Adrenal gland (tissue), 12 donors: Measurements from ENCODE around the gene SCAMP2. TPM values are rescaled to one million over a fixed set of nuclear protein-coding genes. Genes with fewer than 3 reads are reported as not detected.

ENCODE experiments used
- DNase-seq, 7 donors: peaks; one replicate each; pipeline ENCODE4 v3.0.0-alpha.2; 2019 to 2020
- H3K27ac ChIP-seq, 5 donors: fragments of 200-600 bp; sonication (generic) in 4 of 5; 1 replicate in 3 of 5; 2 replicates in 2 of 5; pipeline versions ENCODE4 v1.5.1 to v1.8.0; 2016 to 2020; ENCODE audit warnings: mild to moderate bottlenecking in 1 of 5
- H3K27me3 ChIP-seq: fragments of 200-600 bp; 2 replicates; pipeline ENCODE4 v1.8.0; 2021
- H3K36me3 ChIP-seq, 2 donors: fragments of 200-600 bp; replicated peaks in 1 of 2; 1 replicate in 1 of 2; 2 replicates in 1 of 2; pipeline versions ENCODE4 v1.5.1 to v1.8.0; 2018 to 2022
- H3K4me1 ChIP-seq, 2 donors: fragments of 200-600 bp; replicated peaks in 1 of 2; 1 replicate in 1 of 2; 2 replicates in 1 of 2; pipeline versions ENCODE4 v1.5.1 to v1.8.0; 2018 to 2021
- H3K4me3 ChIP-seq, 4 donors: fragments of 200-600 bp; sonication (generic) in 3 of 4; one replicate each; pipeline ENCODE4 v1.5.1; 2016 to 2018
- H3K9me3 ChIP-seq, 3 donors: fragments of 200-600 bp; sonication (generic) in 1 of 3; replicated peaks in 1 of 3; 1 replicate in 2 of 3; 2 replicates in 1 of 3; pipeline versions ENCODE4 v1.5.1 to v1.8.0; 2016 to 2021
- CTCF ChIP-seq, 6 experiments: fragments of 450-650 bp in 4 of 6; fragments of 200-600 bp in 2 of 6; sonication (generic) in 1 of 6; IDR thresholded peaks; 1 replicate in 5 of 6; 2 replicates in 1 of 6; pipeline versions ENCODE4 v1.5.1 to v1.8.0; 2016 to 2021; ENCODE audit warnings: antibody characterized with exemption in 6 of 6, mild to moderate bottlenecking in 2 of 6, moderate library complexity in 1 of 6
- POLR2A ChIP-seq, 2 donors: fragments of 450-650 bp; IDR thresholded peaks; one replicate each; pipeline ENCODE4 v1.6.1; 2017; ENCODE audit warnings: antibody characterized with exemption in 2 of 2, mild to moderate bottlenecking in 2 of 2, moderate library complexity in 1 of 2
- WGBS, 4 donors: extraction: QIAGEN DNeasy Blood & Tissue Kit in 2 of 4; methylation state at CpG; one replicate each; pipeline versions ENCODE4 v1.1.5 to v1.1.7; 2013 to 2017; 5-methylcytosine and 5-hydroxymethylcytosine counted together
- intact Hi-C, 2 donors: fragments of 100-400 bp; cut with DNase I; formaldehyde crosslinking; loops; one replicate each; pipeline versions ENCODE4 v1.14.1 to v1.15.0; 2022 to 2023
- polyA plus RNA-seq, 3 donors: library from polyadenylated mRNA; stranded (reverse); fragments of 200-250 nt in 2 of 3; fragments of 350-450 nt in 1 of 3; fragmentation: Illumina TruSeq in 1 of 3; extraction: RNeasy Lipid Tissue Mini Kit (QIAGEN cat#74804) in 1 of 3; gene quantifications; one replicate each; pipeline ENCODE4 v1.2.3, GENCODE V29; 2013 to 2014
- total RNA-seq, 9 donors: library from RNA; depleted of rRNA in 4 of 9; stranded (reverse); fragments of >200 nt in 4 of 9; fragments of 120-200 nt in 1 of 9; fragmentation: NEBNext Ultra II Directional in 1 of 9; extraction: Animal tissue kit (Norgen Biotek cat#: 25700) in 1 of 9; gene quantifications; one replicate each; pipeline versions ENCODE4 v1.1.0 to v1.2.4, GENCODE V29; 2013 to 2023
- donor health status: healthy with polysubstance abuse.
- donor health status: Bipolar disorder and iron deficiency.
- donor health status: DM: yes; HTN: yes; CAD: no.
- donor health status: DM: no; HTN: no; CAD: no.
- donor health status: DM: no; HTN: no; CAD: no.
- donor health status: DM: yes; HTN: yes; CAD: no.

Gene SCAMP2
- total and polyA plus RNA-seq, 12 donors, result 29.5 to 185 (median 98.7) TPM

GRCh38 chr15:74893627-74894026, 20.5 kb upstream of the SCAMP2 start:
- no peak overlapping the region for H3K27ac ChIP-seq
- H3K4me1 ChIP-seq, result peaks cover 29 to 33% of the 10 kb centered on the region in 2 donors
- DNase-seq, result no peak
- 86 to 93% (median 90%) methylated on average over 2 to 3 of the region's 3 CpGs for WGBS, 4 donors
- no peak for TF ChIP-seq POLR2A (IDR thresholded peaks at IDR 0.05)
- no peak overlapping the region for H3K4me3 ChIP-seq
- intact Hi-C loops, result loop anchor here in 1 of 2 donors (10.0 kb wide), 1 partner anchor 49 kb away; the partner anchor contains the start of gene ULK3
- peaks cover 0 to 38% of the 10 kb centered on the region in 2 donors for H3K36me3 ChIP-seq
- H3K27me3 ChIP-seq, result no peaks in the 10 kb centered on the region
- no peaks in the 10 kb centered on the region for H3K9me3 ChIP-seq

- DNase-seq, result no peak
- WGBS, 4 donors, result 88 to 100% (median 97%) methylated on average over 1 to 2 of the region's 2 CpGs
- peak overlapping the region in 1 of 5 donors; percentile 84 for H3K27ac ChIP-seq
- no peak overlapping the region for H3K4me3 ChIP-seq
- H3K27me3 ChIP-seq, result no peaks in the 10 kb centered on the region
- intact Hi-C loops, result loop anchor here in 1 of 2 donors (10.0 kb wide), 1 partner anchor 48 kb away; the partner anchor contains the start of gene ULK3
- no peak for TF ChIP-seq POLR2A (IDR thresholded peaks at IDR 0.05)
- no peak for TF ChIP-seq CTCF (IDR thresholded peaks at IDR 0.05)
- no peaks in the 10 kb centered on the region for H3K9me3 ChIP-seq
- H3K36me3 ChIP-seq, result peaks cover 0 to 37% of the 10 kb centered on the region in 2 donors
- H3K4me1 ChIP-seq, result peaks cover 29 to 34% of the 10 kb centered on the region in 2 donors
Observed at GRCh38 chr15:74892931-74893330, 19.8 kb upstream of the SCAMP2 start.

- intact Hi-C loops, result loop anchor here in 1 of 2 donors (10.0 kb wide), 1 partner anchor 48 kb away; the partner anchor contains the start of gene ULK3
- Histone ChIP-seq H3K36me3 (peaks cover 0 to 33% of the 10 kb centered on the region in 2 donors), H3K27me3 (no peaks in the 10 kb centered on the region), H3K9me3 (no peaks in the 10 kb centered on the region), H3K27ac (peak overlapping the region in 3 of 5 donors; percentile 34 to 84 (median 42)), H3K4me1 (peaks cover 29 to 34% of the 10 kb centered on the region in 2 donors), H3K4me3 (no peak overlapping the region)
- DNase-seq, result peak in 4 of 7 donors; percentile 47 to 68 (median 56)
- TF ChIP-seq CTCF (IDR thresholded peaks at IDR 0.05) (no peak), POLR2A (IDR thresholded peaks at IDR 0.05) (no peak)
- WGBS, 4 donors, result 43 to 80% (median 77%) methylated on average over 1 to 3 of the region's 3 CpGs
Observed at GRCh38 chr15:74892313-74892712, 19.1 kb upstream of the SCAMP2 start.

- H3K9me3 ChIP-seq, result no peaks in the 10 kb centered on the region
- no peak overlapping the region for H3K4me3 ChIP-seq
- H3K36me3 ChIP-seq, result peaks cover 0 to 25% of the 10 kb centered on the region in 2 donors
- peak overlapping the region in 3 of 5 donors; percentile 7 to 84 (median 42) for H3K27ac ChIP-seq
- no peak for TF ChIP-seq POLR2A (IDR thresholded peaks at IDR 0.05)
- TF ChIP-seq CTCF (IDR thresholded peaks at IDR 0.05), result no peak
- WGBS, 4 donors, result 51 to 62% (median 55%) methylated on average over 2 to 3 of the region's 3 CpGs
- DNase-seq, result peak in 5 of 7 donors; percentile 42 to 69 (median 53)
- H3K27me3 ChIP-seq, result no peaks in the 10 kb centered on the region
- peaks cover 29 to 34% of the 10 kb centered on the region in 2 donors for H3K4me1 ChIP-seq
- intact Hi-C loops, result loop anchor here in 1 of 2 donors (10.0 kb wide), 1 partner anchor 47 kb away; the partner anchor contains the start of gene ULK3
Observed at GRCh38 chr15:74891469-74891868, 18.3 kb upstream of the SCAMP2 start.

- H3K4me1 ChIP-seq, result peaks cover 29 to 34% of the 10 kb centered on the region in 2 donors
- peak overlapping the region in 4 of 5 donors; percentile 0 to 92 (median 85) for H3K27ac ChIP-seq
- no peak for DNase-seq
- H3K27me3 ChIP-seq, result no peaks in the 10 kb centered on the region
- 0% methylated on average over 1 of the region's 1 CpG for WGBS, 4 donors
- peaks cover 0 to 17% of the 10 kb centered on the region in 2 donors for H3K36me3 ChIP-seq
- TF ChIP-seq CTCF (IDR thresholded peaks at IDR 0.05), result no peak
- TF ChIP-seq POLR2A (IDR thresholded peaks at IDR 0.05), result peak in 1 of 2 donors; percentile 15
- H3K4me3 ChIP-seq, result peak overlapping the region in 1 of 4 donors; percentile 96
- H3K9me3 ChIP-seq, result no peaks in the 10 kb centered on the region
- intact Hi-C loops, result loop anchor here in 1 of 2 donors (10.0 kb wide), 1 partner anchor 46 kb away; the partner anchor contains the start of gene ULK3
Observed at GRCh38 chr15:74890665-74890960, 17.4 kb upstream of the SCAMP2 start.
